ENCODE data around the gene AGBL1. TPM values are rescaled to one million over a fixed set of nuclear protein-coding genes. Genes with fewer than 3 reads are reported as not detected.

The AGBL1 gene
- total and polyA plus RNA-seq, 2 donors (not counting 3 experiments of a cell fraction or from before 2014, with no cell fraction given) = not detected

GRCh38 chr15:86136861-86137260 is 57.2 kb downstream of the AGBL1 start:
- Histone ChIP-seq H3K27me3 (ENCODE audit: control insufficient read depth in 2 of 2, insufficient read depth in 2 of 2, low read length in 2 of 2) (no peaks in the 10 kb centered on the region), H3K9me1 (replicated peaks; ENCODE audit: control insufficient read depth, extremely low read depth, insufficient read depth, low read length) (no peaks in the 10 kb centered on the region), H3K9me3 (replicated peaks; ENCODE audit: control insufficient read depth, insufficient read depth, low read length) (peaks cover 7% of the 10 kb centered on the region), H3K79me2 (ENCODE audit: control insufficient read depth, insufficient read depth, low read length) (no peaks in the 10 kb centered on the region), H3K27ac (ENCODE audit: insufficient read depth, low read depth, low read length) (no peak overlapping the region), H3K4me1 (ENCODE audit: control insufficient read depth, extremely low read depth, insufficient read depth, low read length) (no peaks in the 10 kb centered on the region), H3K4me3 (replicated peaks in 1 of 3; ENCODE audit: insufficient read depth in 1 of 3, low read depth in 1 of 3, low read length in 3 of 3) (no peak overlapping the region), H4K20me1 (replicated peaks; ENCODE audit: control insufficient read depth, extremely low read depth, insufficient read depth, low read length) (no peaks in the 10 kb centered on the region), H2AFZ (ENCODE audit: low read depth, low read length) (no peak overlapping the region), H3K4me2 (ENCODE audit: insufficient read depth, low read length) (no peak overlapping the region), H3K9ac (replicated peaks; ENCODE audit: extremely low read depth, insufficient read depth, low read length) (no peak overlapping the region), H3K36me3 (ENCODE audit: control insufficient read depth in 2 of 2, extremely low read depth in 1 of 2, insufficient read depth in 2 of 2, low read length in 2 of 2) (no peaks in the 10 kb centered on the region)
- ChIA-PET CTCF (no interaction called here), POLR2A (no interaction called here)
- FAIRE-seq (no peak), DNase-seq (ENCODE audit: low read depth, low spot score) (no peak)
- no TSS peak for BruUV-seq (replicated peaks)
- TF ChIP-seq FOS (IDR thresholded peaks at IDR 0.05; ENCODE audit: borderline replicate concordance, insufficient read depth, low read length) = no peak
- TF ChIP-seq GATA2 (IDR thresholded peaks at IDR 0.05; ENCODE audit: insufficient read depth, insufficient read length, low read depth, low read length) = no peak
- no peak for TF ChIP-seq POLR2A (IDR thresholded peaks at IDR 0.05; ENCODE audit: low read depth, low read length)
- no peak for TF ChIP-seq MAX (IDR thresholded peaks at IDR 0.05; ENCODE audit: insufficient read depth, insufficient read length)
- no peak for TF ChIP-seq JUN (IDR thresholded peaks at IDR 0.05; ENCODE audit: borderline replicate concordance, insufficient read depth, insufficient read length, low read depth)
- TF ChIP-seq POLR2AphosphoS5 (IDR thresholded peaks at IDR 0.05; ENCODE audit: insufficient read depth, low read depth, low read length) = no peak
- TF ChIP-seq EZH2 (IDR thresholded peaks at IDR 0.05; ENCODE audit: borderline replicate concordance, low read depth, low read length, severe bottlenecking) = no peak
- no peak for TF ChIP-seq CTCF (IDR thresholded peaks at IDR 0.05; ENCODE audit: extremely low read depth in 1 of 2, insufficient read depth in 1 of 2, low read depth in 1 of 2, low read length in 2 of 2)
- no peak for TF ChIP-seq MYC (IDR thresholded peaks at IDR 0.05; ENCODE audit: low read depth, low read length)
- dilution Hi-C loops (cut with MboI; ENCODE audit: extremely low pct_ligation_motif_present, low sequenced_read_pairs) = no loop called here
- intact Hi-C loops (cut with micrococcal nuclease) = no loop called here

All from endothelial cell of umbilical vein (primary cell).